GM23338 (cell line): ENCODE data around the gene EPAS1.

Experiments used
- CREB1 ChIP-seq: fragments of 250-450 bp; sonication (Bioruptor Pico); IDR thresholded peaks from 2 replicates; pipeline ENCODE4 v1.5.0; 2020; ENCODE audit warnings: low read depth, mild to moderate bottlenecking, moderate library complexity
- EZH2 ChIP-seq: fragments of 200-600 bp; sonication (generic); IDR thresholded peaks from one replicate; pipeline ENCODE4 v1.8.0; 2017; ENCODE audit warnings: antibody characterized with exemption, mild to moderate bottlenecking, low read depth; ENCODE audit not compliant: unreplicated experiment
- EZH2phosphoT487 ChIP-seq: fragments of 200-600 bp; sonication (generic); IDR thresholded peaks from one replicate; pipeline ENCODE4 v1.8.1; 2018; ENCODE audit warnings: antibody characterized with exemption; ENCODE audit not compliant: unreplicated experiment
- JUNB ChIP-seq: IDR thresholded peaks from one replicate; pipeline ENCODE4 v1.6.1; 2016; ENCODE audit warnings: antibody characterized with exemption; ENCODE audit not compliant: unreplicated experiment
- NANOG ChIP-seq: IDR thresholded peaks from 2 replicates; pipeline ENCODE4 v1.6.1; 2016; ENCODE audit warnings: antibody characterized with exemption, borderline replicate concordance
- POLR2AphosphoS5 ChIP-seq: IDR thresholded peaks from 2 replicates; pipeline ENCODE4 v1.6.1; 2016; ENCODE audit warnings: antibody characterized with exemption, low read depth
- STAT1 ChIP-seq: IDR thresholded peaks from one replicate; pipeline ENCODE4 v1.6.1; 2016; ENCODE audit warnings: antibody characterized with exemption; ENCODE audit not compliant: unreplicated experiment
- ZNF114 ChIP-seq: fragments of 250-450 bp; sonication (Bioruptor Pico); IDR thresholded peaks from 2 replicates; pipeline ENCODE4 v1.5.0; 2020; ENCODE audit warnings: mild to moderate bottlenecking, moderate library complexity
- TF ChIP-seq, protein P1 (sequence below), 2 experiments: fragments of 200-600 bp in 1 of 2; sonication (generic) in 1 of 2; conservative IDR thresholded peaks; 2 replicates each; pipeline versions ENCODE4 v1.5.1 to v1.6.1; 2016 to 2017; ENCODE audit warnings: antibody characterized with exemption in 2 of 2, low read depth in 2 of 2, mild to moderate bottlenecking in 2 of 2, moderate library complexity in 1 of 2
- TF ChIP-seq, protein P2 (sequence below): IDR thresholded peaks from one replicate; pipeline ENCODE4 v1.6.1; 2018; ENCODE audit warnings: antibody characterized with exemption; ENCODE audit not compliant: unreplicated experiment
- TF ChIP-seq, protein P3 (sequence below): fragments of 250-450 bp; sonication (Bioruptor Pico); IDR thresholded peaks from 2 replicates; pipeline ENCODE4 v1.5.0; 2020; ENCODE audit warnings: mild to moderate bottlenecking, moderate library complexity
- TF ChIP-seq, protein P4 (sequence below): IDR thresholded peaks from 2 replicates; pipeline ENCODE4 v1.6.1; 2016; ENCODE audit warnings: antibody characterized with exemption

DNA sequence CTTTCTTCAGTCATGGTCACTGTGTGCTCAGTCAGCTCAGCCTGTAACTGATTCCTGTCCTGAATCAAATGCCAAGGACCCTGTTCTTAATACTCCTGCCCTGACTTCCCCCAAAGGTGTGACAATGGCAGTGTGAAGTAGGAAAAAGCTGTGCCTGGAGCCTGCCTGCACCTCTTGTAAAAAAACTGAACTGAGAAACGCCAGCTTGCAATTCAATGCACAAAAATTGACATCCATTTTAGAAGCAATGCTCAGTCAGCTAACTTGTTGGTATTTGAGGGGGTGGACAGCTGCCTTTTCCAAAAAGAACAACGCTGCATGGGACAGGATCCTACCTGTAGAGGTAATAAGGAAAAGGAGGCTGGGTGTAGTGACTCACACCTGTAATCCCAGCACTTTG, 115.9 kb downstream of the EPAS1 start:
- no peak for TF ChIP-seq CREB1
- TF ChIP-seq POLR2AphosphoS5: no peak
- TF ChIP-seq, protein P1, sequence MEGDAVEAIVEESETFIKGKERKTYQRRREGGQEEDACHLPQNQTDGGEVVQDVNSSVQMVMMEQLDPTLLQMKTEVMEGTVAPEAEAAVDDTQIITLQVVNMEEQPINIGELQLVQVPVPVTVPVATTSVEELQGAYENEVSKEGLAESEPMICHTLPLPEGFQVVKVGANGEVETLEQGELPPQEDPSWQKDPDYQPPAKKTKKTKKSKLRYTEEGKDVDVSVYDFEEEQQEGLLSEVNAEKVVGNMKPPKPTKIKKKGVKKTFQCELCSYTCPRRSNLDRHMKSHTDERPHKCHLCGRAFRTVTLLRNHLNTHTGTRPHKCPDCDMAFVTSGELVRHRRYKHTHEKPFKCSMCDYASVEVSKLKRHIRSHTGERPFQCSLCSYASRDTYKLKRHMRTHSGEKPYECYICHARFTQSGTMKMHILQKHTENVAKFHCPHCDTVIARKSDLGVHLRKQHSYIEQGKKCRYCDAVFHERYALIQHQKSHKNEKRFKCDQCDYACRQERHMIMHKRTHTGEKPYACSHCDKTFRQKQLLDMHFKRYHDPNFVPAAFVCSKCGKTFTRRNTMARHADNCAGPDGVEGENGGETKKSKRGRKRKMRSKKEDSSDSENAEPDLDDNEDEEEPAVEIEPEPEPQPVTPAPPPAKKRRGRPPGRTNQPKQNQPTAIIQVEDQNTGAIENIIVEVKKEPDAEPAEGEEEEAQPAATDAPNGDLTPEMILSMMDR (conservative IDR thresholded peaks at IDR 0.05; ENCODE audit: low read depth in 2 of 2): no peak
- no peak for TF ChIP-seq STAT1
- TF ChIP-seq EZH2: no peak
- TF ChIP-seq EZH2phosphoT487: no peak
- TF ChIP-seq, protein P2, sequence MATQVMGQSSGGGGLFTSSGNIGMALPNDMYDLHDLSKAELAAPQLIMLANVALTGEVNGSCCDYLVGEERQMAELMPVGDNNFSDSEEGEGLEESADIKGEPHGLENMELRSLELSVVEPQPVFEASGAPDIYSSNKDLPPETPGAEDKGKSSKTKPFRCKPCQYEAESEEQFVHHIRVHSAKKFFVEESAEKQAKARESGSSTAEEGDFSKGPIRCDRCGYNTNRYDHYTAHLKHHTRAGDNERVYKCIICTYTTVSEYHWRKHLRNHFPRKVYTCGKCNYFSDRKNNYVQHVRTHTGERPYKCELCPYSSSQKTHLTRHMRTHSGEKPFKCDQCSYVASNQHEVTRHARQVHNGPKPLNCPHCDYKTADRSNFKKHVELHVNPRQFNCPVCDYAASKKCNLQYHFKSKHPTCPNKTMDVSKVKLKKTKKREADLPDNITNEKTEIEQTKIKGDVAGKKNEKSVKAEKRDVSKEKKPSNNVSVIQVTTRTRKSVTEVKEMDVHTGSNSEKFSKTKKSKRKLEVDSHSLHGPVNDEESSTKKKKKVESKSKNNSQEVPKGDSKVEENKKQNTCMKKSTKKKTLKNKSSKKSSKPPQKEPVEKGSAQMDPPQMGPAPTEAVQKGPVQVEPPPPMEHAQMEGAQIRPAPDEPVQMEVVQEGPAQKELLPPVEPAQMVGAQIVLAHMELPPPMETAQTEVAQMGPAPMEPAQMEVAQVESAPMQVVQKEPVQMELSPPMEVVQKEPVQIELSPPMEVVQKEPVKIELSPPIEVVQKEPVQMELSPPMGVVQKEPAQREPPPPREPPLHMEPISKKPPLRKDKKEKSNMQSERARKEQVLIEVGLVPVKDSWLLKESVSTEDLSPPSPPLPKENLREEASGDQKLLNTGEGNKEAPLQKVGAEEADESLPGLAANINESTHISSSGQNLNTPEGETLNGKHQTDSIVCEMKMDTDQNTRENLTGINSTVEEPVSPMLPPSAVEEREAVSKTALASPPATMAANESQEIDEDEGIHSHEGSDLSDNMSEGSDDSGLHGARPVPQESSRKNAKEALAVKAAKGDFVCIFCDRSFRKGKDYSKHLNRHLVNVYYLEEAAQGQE: no peak
- no peak for TF ChIP-seq NANOG
- TF ChIP-seq, protein P3, sequence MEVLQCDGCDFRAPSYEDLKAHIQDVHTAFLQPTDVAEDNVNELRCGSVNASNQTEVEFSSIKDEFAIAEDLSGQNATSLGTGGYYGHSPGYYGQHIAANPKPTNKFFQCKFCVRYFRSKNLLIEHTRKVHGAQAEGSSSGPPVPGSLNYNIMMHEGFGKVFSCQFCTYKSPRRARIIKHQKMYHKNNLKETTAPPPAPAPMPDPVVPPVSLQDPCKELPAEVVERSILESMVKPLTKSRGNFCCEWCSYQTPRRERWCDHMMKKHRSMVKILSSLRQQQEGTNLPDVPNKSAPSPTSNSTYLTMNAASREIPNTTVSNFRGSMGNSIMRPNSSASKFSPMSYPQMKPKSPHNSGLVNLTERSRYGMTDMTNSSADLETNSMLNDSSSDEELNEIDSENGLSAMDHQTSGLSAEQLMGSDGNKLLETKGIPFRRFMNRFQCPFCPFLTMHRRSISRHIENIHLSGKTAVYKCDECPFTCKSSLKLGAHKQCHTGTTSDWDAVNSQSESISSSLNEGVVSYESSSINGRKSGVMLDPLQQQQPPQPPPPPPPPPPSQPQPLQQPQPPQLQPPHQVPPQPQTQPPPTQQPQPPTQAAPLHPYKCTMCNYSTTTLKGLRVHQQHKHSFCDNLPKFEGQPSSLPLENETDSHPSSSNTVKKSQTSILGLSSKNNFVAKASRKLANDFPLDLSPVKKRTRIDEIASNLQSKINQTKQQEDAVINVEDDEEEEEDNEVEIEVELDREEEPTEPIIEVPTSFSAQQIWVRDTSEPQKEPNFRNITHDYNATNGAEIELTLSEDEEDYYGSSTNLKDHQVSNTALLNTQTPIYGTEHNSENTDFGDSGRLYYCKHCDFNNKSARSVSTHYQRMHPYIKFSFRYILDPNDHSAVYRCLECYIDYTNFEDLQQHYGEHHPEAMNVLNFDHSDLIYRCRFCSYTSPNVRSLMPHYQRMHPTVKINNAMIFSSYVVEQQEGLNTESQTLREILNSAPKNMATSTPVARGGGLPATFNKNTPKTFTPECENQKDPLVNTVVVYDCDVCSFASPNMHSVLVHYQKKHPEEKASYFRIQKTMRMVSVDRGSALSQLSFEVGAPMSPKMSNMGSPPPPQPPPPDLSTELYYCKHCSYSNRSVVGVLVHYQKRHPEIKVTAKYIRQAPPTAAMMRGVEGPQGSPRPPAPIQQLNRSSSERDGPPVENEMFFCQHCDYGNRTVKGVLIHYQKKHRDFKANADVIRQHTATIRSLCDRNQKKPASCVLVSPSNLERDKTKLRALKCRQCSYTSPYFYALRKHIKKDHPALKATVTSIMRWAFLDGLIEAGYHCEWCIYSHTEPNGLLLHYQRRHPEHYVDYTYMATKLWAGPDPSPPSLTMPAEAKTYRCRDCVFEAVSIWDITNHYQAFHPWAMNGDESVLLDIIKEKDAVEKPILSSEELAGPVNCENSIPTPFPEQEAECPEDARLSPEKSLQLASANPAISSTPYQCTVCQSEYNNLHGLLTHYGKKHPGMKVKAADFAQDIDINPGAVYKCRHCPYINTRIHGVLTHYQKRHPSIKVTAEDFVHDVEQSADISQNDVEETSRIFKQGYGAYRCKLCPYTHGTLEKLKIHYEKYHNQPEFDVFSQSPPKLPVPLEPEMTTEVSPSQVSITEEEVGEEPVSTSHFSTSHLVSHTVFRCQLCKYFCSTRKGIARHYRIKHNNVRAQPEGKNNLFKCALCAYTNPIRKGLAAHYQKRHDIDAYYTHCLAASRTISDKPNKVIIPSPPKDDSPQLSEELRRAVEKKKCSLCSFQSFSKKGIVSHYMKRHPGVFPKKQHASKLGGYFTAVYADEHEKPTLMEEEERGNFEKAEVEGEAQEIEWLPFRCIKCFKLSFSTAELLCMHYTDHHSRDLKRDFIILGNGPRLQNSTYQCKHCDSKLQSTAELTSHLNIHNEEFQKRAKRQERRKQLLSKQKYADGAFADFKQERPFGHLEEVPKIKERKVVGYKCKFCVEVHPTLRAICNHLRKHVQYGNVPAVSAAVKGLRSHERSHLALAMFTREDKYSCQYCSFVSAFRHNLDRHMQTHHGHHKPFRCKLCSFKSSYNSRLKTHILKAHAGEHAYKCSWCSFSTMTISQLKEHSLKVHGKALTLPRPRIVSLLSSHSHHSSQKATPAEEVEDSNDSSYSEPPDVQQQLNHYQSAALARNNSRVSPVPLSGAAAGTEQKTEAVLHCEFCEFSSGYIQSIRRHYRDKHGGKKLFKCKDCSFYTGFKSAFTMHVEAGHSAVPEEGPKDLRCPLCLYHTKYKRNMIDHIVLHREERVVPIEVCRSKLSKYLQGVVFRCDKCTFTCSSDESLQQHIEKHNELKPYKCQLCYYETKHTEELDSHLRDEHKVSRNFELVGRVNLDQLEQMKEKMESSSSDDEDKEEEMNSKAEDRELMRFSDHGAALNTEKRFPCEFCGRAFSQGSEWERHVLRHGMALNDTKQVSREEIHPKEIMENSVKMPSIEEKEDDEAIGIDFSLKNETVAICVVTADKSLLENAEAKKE (CRISPR knock-in tag): no peak
- TF ChIP-seq JUNB: no peak
- TF ChIP-seq, protein P4, sequence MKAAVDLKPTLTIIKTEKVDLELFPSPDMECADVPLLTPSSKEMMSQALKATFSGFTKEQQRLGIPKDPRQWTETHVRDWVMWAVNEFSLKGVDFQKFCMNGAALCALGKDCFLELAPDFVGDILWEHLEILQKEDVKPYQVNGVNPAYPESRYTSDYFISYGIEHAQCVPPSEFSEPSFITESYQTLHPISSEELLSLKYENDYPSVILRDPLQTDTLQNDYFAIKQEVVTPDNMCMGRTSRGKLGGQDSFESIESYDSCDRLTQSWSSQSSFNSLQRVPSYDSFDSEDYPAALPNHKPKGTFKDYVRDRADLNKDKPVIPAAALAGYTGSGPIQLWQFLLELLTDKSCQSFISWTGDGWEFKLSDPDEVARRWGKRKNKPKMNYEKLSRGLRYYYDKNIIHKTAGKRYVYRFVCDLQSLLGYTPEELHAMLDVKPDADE: no peak
- TF ChIP-seq ZNF114: no peak
